Measurements from ENCODE around the gene PLK3. TPM values are rescaled to one million over a fixed set of nuclear protein-coding genes. Genes with fewer than 3 reads are reported as not detected.

The PLK3 gene
- total RNA-seq, 4 donors from 2014 or later: 7.0 to 15.0 (median 11.8) TPM

DNA sequence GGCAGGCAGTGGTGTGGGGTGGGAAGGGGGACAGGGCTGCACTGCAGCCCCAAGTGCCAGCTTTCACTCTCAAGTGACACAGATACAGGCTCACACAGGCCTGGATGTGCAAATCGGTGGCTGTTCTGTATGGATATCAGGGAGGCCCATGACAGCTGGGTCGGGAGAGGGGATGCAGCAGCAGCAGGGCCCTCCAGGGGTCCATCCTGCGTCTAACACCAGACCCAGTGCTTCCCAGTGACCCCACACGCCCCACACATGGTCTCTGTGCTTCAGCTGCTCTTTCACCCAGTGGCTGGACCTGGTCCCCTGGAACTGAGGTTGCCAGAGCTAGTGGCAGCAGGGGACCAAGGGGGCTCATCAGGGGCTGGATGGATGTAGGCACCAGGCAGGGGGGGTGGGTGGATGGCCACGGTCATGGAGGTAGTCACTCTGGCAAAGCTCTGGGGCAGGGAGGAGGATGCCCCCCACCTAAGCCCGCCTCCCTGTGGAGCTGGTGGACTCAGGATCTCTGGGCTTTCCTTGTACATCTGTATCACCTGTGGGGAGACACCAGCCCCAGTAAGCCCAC lies 22.0 kb downstream of the PLK3 start:
- TF ChIP-seq, protein P1, sequence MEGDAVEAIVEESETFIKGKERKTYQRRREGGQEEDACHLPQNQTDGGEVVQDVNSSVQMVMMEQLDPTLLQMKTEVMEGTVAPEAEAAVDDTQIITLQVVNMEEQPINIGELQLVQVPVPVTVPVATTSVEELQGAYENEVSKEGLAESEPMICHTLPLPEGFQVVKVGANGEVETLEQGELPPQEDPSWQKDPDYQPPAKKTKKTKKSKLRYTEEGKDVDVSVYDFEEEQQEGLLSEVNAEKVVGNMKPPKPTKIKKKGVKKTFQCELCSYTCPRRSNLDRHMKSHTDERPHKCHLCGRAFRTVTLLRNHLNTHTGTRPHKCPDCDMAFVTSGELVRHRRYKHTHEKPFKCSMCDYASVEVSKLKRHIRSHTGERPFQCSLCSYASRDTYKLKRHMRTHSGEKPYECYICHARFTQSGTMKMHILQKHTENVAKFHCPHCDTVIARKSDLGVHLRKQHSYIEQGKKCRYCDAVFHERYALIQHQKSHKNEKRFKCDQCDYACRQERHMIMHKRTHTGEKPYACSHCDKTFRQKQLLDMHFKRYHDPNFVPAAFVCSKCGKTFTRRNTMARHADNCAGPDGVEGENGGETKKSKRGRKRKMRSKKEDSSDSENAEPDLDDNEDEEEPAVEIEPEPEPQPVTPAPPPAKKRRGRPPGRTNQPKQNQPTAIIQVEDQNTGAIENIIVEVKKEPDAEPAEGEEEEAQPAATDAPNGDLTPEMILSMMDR (IDR thresholded peaks at IDR 0.05; ENCODE audit: low read depth): no peak

DNA sequence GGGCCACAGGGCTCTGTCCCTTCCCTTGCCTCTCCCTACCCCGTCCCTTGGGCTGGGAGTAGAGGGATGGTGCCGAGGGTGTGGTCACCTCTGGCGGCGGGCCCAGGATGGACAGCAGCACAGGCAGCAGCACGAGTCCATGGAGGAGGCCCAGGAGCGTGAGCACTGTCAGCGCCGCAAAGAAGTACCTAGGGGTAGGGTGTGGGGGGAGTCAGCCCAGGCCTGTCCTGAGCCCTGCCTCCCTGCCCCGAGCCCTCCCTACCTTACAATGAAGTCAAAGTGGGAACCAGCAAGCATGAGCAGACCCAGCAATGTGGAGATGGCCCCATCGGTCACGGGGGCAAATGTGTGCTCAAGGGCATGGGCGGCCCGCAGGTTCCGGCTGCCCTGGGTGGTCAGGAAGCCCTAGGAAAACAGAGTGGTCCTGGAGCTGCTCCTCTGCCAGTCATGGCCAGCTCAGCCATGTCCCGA lies 22.8 kb downstream of the PLK3 start:
- TF ChIP-seq, protein P1 (IDR thresholded peaks at IDR 0.05; ENCODE audit: low read depth): no peak

- TF ChIP-seq, protein P1 (IDR thresholded peaks at IDR 0.05; ENCODE audit: low read depth): no peak
These were observed 26.4 kb downstream of the PLK3 start for GRCh38 chr1:44826375-44827196.

DNA sequence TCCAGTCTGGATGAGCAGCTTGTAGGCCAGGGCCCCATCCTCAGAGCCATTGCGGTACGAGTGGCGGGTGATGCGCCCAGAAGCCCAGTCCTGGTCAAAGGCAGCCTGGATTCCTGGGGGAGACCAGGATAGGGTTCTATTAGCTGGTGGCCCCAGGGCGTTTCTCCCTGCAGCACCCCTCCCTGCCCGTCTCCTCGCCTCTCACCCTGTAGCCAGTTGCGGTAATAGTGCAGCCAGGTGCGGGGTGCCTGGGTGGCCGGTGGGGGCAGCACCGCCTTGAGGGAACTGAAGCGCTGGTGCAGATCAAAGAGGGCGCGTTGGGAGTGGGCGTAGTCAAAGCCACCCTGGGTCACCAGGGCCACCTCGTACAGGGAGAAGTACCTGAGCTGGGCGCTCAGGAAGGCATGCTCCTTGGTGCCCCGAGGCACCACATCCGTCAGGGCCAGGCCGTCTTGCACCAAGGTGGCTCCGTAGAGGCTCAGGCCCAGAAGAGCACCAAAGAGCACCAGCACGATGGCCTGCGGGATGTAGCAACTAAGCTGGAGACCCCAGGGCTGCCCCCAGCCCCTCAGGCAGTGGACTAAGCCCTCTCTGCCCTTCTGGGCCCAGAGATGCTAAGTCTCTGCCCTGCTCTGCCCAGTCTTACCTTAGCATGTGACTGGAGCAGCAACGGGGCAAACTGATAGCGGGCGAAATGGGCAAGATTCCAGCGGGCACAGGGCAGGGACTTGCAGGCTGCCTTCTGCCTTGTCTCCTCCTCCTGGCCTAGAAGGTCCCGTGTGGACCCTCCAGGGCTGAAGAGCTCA lies 27.2 kb downstream of the PLK3 start:
- TF ChIP-seq, protein P1 (IDR thresholded peaks at IDR 0.05; ENCODE audit: low read depth): no peak

GRCh38 chr1:44828003-44828651 lies 27.9 kb downstream of the PLK3 start:
- TF ChIP-seq, protein P1 (IDR thresholded peaks at IDR 0.05; ENCODE audit: low read depth): no peak

- TF ChIP-seq, protein P1 (IDR thresholded peaks at IDR 0.05; ENCODE audit: low read depth): no peak
These were observed 28.8 kb downstream of the PLK3 start for GRCh38 chr1:44828841-44829440.
